GM12878 (cell line): ENCODE data around the gene TCF23. TPM values are rescaled to one million over a fixed set of nuclear protein-coding genes. Genes with fewer than 3 reads are reported as not detected.
"Not testable (repeated sequence)": the region's sequence is repeated elsewhere in the genome, so short reads cannot be mapped to it uniquely, and the experiment has no call there.

Experiments
- ATAC-seq: fragments of 200-7000 bp; cut with Tn5 transposase; 3 replicates; pipeline ENCODE4 v1.9.1; 2020; ENCODE audit warnings: mild to moderate bottlenecking, moderate library complexity
- BruUV-seq: library from RNA; stranded (reverse); fragments of 400-500 nt; replicated peaks from 2 replicates; lab custom pipeline; 2021; lab: Mats Ljungman, UMichigan
- CTCF ChIA-PET: fragments of 300-600 bp; sonication (Branson Sonifier 250); formaldehyde crosslinking; extraction: SDS; loops from one replicate; lab custom pipeline; 2021; ENCODE audit warnings: inconsistent platforms; lab: Yijun Ruan, JAX
- POLR2A ChIA-PET: fragments of 350-600 bp; formaldehyde crosslinking; extraction: SDS; loops from one replicate; lab custom pipeline; 2021; ENCODE audit warnings: inconsistent platforms; lab: Charles Lee
- RAD21 ChIA-PET: fragments of 300-600 bp; sonication (Branson Sonifier 250); formaldehyde crosslinking; loops from one replicate; lab custom pipeline; 2023; ENCODE audit warnings: antibody characterized with exemption; ENCODE audit not compliant: unreplicated experiment; lab: Charles Lee
- SMC1A ChIA-PET: fragments of 300-600 bp; sonication (Branson Sonifier 250); formaldehyde crosslinking; loops from one replicate; lab custom pipeline; 2023; ENCODE audit not compliant: unreplicated experiment, uncharacterized antibody; lab: Charles Lee
- DNase-seq: peaks from one replicate; pipeline ENCODE4 v3.0.0-alpha.2; 2011; ENCODE audit warnings: low read depth, low spot score
- FAIRE-seq: peaks from 3 replicates; lab custom pipeline; 2011; peaks lifted over from hg19 to GRCh38; lab: Jason Lieb, UNC
- H2AFZ ChIP-seq: 2 replicates; pipeline ENCODE4 v1.6.0; 2011; ENCODE audit warnings: low read depth, low read length, control low read depth; ENCODE audit not compliant: control insufficient read depth
- H3K27ac ChIP-seq: 2 replicates; pipeline ENCODE4 v1.5.1; 2011; ENCODE audit warnings: control low read depth; ENCODE audit not compliant: control insufficient read depth, insufficient read depth
- H3K27me3 ChIP-seq, 2 experiments: replicated peaks in 1 of 2; 2 replicates each; pipeline versions ENCODE4 v1.6.0 to v1.6.1; 2011; ENCODE audit warnings: low read length in 1 of 2; ENCODE audit not compliant: control insufficient read depth in 2 of 2, insufficient read depth in 2 of 2
- H3K36me3 ChIP-seq, 2 experiments: 2 replicates each; pipeline ENCODE4 v1.5.1; 2011; ENCODE audit warnings: low read length in 1 of 2; ENCODE audit not compliant: control insufficient read depth in 2 of 2, insufficient read depth in 2 of 2
- H3K4me1 ChIP-seq: 2 replicates; pipeline ENCODE4 v1.6.1; 2011; ENCODE audit warnings: mild to moderate bottlenecking, low read length, moderate library complexity, mixed read lengths; ENCODE audit not compliant: control insufficient read depth, insufficient read depth
- H3K4me2 ChIP-seq: 2 replicates; pipeline ENCODE4 v1.6.0; 2011; ENCODE audit warnings: control low read depth; ENCODE audit not compliant: control insufficient read depth, insufficient read depth
- H3K4me3 ChIP-seq: fragments of 200-600 bp; sonication (generic); 2 replicates; pipeline ENCODE4 v1.5.1; 2016
- H3K79me2 ChIP-seq: 2 replicates; pipeline ENCODE4 v1.6.0; 2011; ENCODE audit warnings: low read length; ENCODE audit not compliant: control insufficient read depth, insufficient read depth
- H3K9ac ChIP-seq: 2 replicates; pipeline ENCODE4 v1.8.0; 2011; ENCODE audit warnings: low read length, control low read depth, mixed read lengths; ENCODE audit not compliant: control insufficient read depth, insufficient read depth
- H3K9me3 ChIP-seq: replicated peaks from 3 replicates; pipeline ENCODE4 v1.5.1; 2011; ENCODE audit warnings: mild to moderate bottlenecking, low read length; ENCODE audit not compliant: control insufficient read depth, insufficient read depth
- H4K20me1 ChIP-seq: 2 replicates; pipeline ENCODE4 v1.6.0; 2011; ENCODE audit not compliant: control insufficient read depth, insufficient read depth
- CEBPZ ChIP-seq: fragments of 150-350 bp; IDR thresholded peaks from 2 replicates; pipeline ENCODE4 v1.6.1; 2016; ENCODE audit warnings: low read depth, low read length
- ELK1 ChIP-seq: IDR thresholded peaks from 2 replicates; pipeline ENCODE4 v1.6.1; 2012; ENCODE audit warnings: low read depth, low read length, improper control_type of control experiment
- GATAD2B ChIP-seq: fragments of 450-650 bp; conservative IDR thresholded peaks from 2 replicates; pipeline ENCODE4 v1.6.1; 2017; ENCODE audit warnings: low read depth, mild to moderate bottlenecking, moderate library complexity
- RB1 ChIP-seq: fragments of 450-650 bp; formaldehyde crosslinking; IDR thresholded peaks from 2 replicates; pipeline ENCODE4 v1.6.1; 2017; ENCODE audit warnings: mild to moderate bottlenecking, borderline replicate concordance
- RBBP5 ChIP-seq: fragments of 200-600 bp; sonication (generic); conservative IDR thresholded peaks from 2 replicates; pipeline ENCODE4 v1.6.1; 2016
- SUZ12 ChIP-seq: fragments of 200-600 bp; sonication (generic); IDR thresholded peaks from one replicate; pipeline ENCODE4 v1.6.1; 2018; ENCODE audit warnings: antibody characterized with exemption, mild to moderate bottlenecking; ENCODE audit not compliant: unreplicated experiment
- ZNF24 ChIP-seq: fragments of 450-650 bp; IDR thresholded peaks from 2 replicates; pipeline ENCODE4 v1.6.1; 2017; ENCODE audit warnings: antibody characterized with exemption, mild to moderate bottlenecking
- WGBS: methylation state at CpG from one replicate; pipeline ENCODE4 v1.1.6; 2016; ENCODE audit warnings: low lambda C conversion rate; ENCODE audit not compliant: insufficient replicate concordance, insufficient coverage; ENCODE audit errors: missing lambda C conversion rate; 5-methylcytosine and 5-hydroxymethylcytosine counted together
- in situ Hi-C: fragments of 300-500 bp; cut with MboI; formaldehyde crosslinking; loops from 9 replicates; pipeline ENCODE4 v1.14.3; 2018; ENCODE audit warnings: mixed read lengths
- intact Hi-C: fragments of 100-400 bp; cut with micrococcal nuclease; formaldehyde crosslinking; loops from one replicate; pipeline ENCODE4 v1.14.2; 2022; ENCODE audit not compliant: unreplicated experiment
- polyA plus RNA-seq, 11 experiments: library from polyadenylated mRNA; depleted of rRNA in 4 of 11; unstranded in 6 of 11; stranded (reverse) in 5 of 11; fragments of >200 nt; fragmentation: Nextera tagmentation in 4 of 11; fragmentation: Illumina TruSeq in 1 of 11; extraction: Ambion mirVana in 4 of 11; extraction: Trizol in 1 of 11; gene quantifications; 1 replicate in 1 of 11; 2 replicates in 10 of 11; pipeline versions ENCODE4 v1.2.1 to v1.2.3, GENCODE V29; 2011 to 2016; ENCODE audit warnings: inconsistent platforms in 2 of 11, missing spikeins in 2 of 11, low read depth in 1 of 11
- total RNA-seq, 4 experiments: library from RNA; depleted of rRNA in 3 of 4; stranded (reverse); fragments of >200 nt in 3 of 4; fragmentation: Illumina TruSeq in 1 of 4; extraction: Trizol in 1 of 4; gene quantifications; 2 replicates each; pipeline versions ENCODE4 v1.2.1 to v1.2.3, GENCODE V29; 2013 to 2021

TCF23 gene
- total and polyA plus RNA-seq, 10 of the 15 experiments (the other 5 are each of a cell fraction or from before 2014, with no cell fraction given): not detected

GRCh38 chr2:27174638-27175037 is 25.8 kb downstream of the TCF23 start (continued):
- no peak for TF ChIP-seq RB1

GRCh38 chr2:27175330-27175729 is 26.5 kb downstream of the TCF23 start:
- Histone ChIP-seq H3K27ac (no peak overlapping the region), H3K4me1 (peaks cover 8% of the 10 kb centered on the region), H3K79me2 (no peaks in the 10 kb centered on the region), H3K36me3 (no peaks in the 10 kb centered on the region), H3K27me3 (no peaks in the 10 kb centered on the region; a peak in 1 of 4 replicates), H3K4me2 (no peak overlapping the region), H3K4me3 (no peak overlapping the region), H3K9ac (no peak overlapping the region), H3K9me3 (no peaks in the 10 kb centered on the region)
- intact Hi-C loops (loop anchor here (10.0 kb wide), 1 partner anchor 109 kb away; the partner anchor contains the start of gene TRIM54), in situ Hi-C loops (no loop called here)
- ChIA-PET SMC1A (interaction anchor here (1.0 to 1.5 kb wide), 3 partner anchors 9 to 80 kb away, joined by 3 to 4 read pairs (median 3); no protein-coding TSS in a partner anchor), RAD21 (no interaction called here)
- no peak for FAIRE-seq
- ATAC-seq: no peak
- no TSS peak for BruUV-seq
- no peak for DNase-seq
- WGBS: 41% methylated on average over 8 of the region's 8 CpGs
- TF ChIP-seq CEBPZ (no peak), SUZ12 (no peak), GATAD2B (no peak), ZNF24 (no peak), ELK1 (no peak), RBBP5 (no peak)
- TF ChIP-seq, all 136 proteins: peak for 0
- ChIA-PET CTCF (interaction anchor here (0.7 to 1.1 kb wide), 4 partner anchors 11 to 127 kb away, joined by 3 to 8 read pairs (median 4); no protein-coding TSS in a partner anchor), POLR2A (no interaction called here)
- no peaks in the 10 kb centered on the region for H4K20me1 ChIP-seq
- H2AFZ ChIP-seq: no peak overlapping the region

GRCh38 chr2:27175781-27176180 is 27.0 kb downstream of the TCF23 start:
- CTCF ChIA-PET: interaction anchor here (0.8 to 1.1 kb wide), 3 partner anchors 10 to 127 kb away, joined by 3 to 4 read pairs (median 3); no protein-coding TSS in a partner anchor
- intact Hi-C loops: loop anchor here (10.0 kb wide), 1 partner anchor 109 kb away; the partner anchor contains the start of gene TRIM54
- H3K4me2 ChIP-seq: not testable (repeated sequence)

More at GRCh38 chr2:27175781-27176180, 27.0 kb downstream of the TCF23 start:
- H3K9ac ChIP-seq, DNase-seq, H3K9me3 ChIP-seq, ATAC-seq, in situ Hi-C loops, H4K20me1 ChIP-seq, RAD21 ChIA-PET, H3K4me3 ChIP-seq, H3K27ac ChIP-seq, FAIRE-seq, H3K27me3 ChIP-seq, H3K36me3 ChIP-seq, H2AFZ ChIP-seq, BruUV-seq, H3K79me2 ChIP-seq, H3K4me1 ChIP-seq: not testable (repeated sequence)
- 41% methylated on average over 4 of the region's 4 CpGs for WGBS
- SMC1A ChIA-PET: interaction anchor here (1.3 to 1.5 kb wide), 2 partner anchors 9 to 80 kb away, joined by 3 read pairs; no protein-coding TSS in a partner anchor
- POLR2A ChIA-PET: interaction anchor here (0.6 kb wide), 1 partner anchor 19 kb away, joined by 4 read pairs; no protein-coding TSS in a partner anchor
